GM10266 (cell line): ENCODE data around the gene SLC36A3.
A peak's percentile ranks its signal among the peaks of the same experiment; 100 is the strongest.

Experiments used
- DNase-seq: peaks from one replicate; pipeline ENCODE4 v3.0.0; 2012; ENCODE audit errors: extremely low spot score
- TF ChIP-seq, protein P1 (sequence below): IDR thresholded peaks from 2 replicates; pipeline ENCODE4 v1.5.1; 2012; ENCODE audit warnings: mild to moderate bottlenecking, low read depth; ENCODE audit not compliant: control insufficient read depth, insufficient read depth; ENCODE audit errors: missing control alignments

The SLC36A3 gene

DNA sequence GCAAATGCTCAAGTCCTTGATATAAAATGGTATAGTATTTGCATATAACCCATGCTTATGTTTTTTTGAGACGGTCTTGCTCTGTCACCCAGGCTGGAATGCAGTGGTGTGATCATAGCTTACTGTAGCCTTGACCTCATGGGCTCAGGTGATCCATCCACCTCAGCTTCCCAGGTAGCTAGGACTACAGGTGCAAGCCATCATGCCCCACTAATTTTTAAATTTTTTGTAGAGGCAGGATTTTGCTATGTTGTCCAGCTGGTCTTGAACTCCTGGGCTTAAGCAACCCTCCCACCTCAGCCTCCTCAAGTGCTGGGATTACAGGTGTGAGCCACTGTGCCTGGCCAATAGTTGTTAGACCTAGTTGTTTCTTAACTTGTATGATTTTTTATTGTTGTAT is 17.3 kb downstream of the SLC36A3 start:
- DNase-seq = no peak
- TF ChIP-seq, protein P1, sequence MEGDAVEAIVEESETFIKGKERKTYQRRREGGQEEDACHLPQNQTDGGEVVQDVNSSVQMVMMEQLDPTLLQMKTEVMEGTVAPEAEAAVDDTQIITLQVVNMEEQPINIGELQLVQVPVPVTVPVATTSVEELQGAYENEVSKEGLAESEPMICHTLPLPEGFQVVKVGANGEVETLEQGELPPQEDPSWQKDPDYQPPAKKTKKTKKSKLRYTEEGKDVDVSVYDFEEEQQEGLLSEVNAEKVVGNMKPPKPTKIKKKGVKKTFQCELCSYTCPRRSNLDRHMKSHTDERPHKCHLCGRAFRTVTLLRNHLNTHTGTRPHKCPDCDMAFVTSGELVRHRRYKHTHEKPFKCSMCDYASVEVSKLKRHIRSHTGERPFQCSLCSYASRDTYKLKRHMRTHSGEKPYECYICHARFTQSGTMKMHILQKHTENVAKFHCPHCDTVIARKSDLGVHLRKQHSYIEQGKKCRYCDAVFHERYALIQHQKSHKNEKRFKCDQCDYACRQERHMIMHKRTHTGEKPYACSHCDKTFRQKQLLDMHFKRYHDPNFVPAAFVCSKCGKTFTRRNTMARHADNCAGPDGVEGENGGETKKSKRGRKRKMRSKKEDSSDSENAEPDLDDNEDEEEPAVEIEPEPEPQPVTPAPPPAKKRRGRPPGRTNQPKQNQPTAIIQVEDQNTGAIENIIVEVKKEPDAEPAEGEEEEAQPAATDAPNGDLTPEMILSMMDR = no peak

DNA sequence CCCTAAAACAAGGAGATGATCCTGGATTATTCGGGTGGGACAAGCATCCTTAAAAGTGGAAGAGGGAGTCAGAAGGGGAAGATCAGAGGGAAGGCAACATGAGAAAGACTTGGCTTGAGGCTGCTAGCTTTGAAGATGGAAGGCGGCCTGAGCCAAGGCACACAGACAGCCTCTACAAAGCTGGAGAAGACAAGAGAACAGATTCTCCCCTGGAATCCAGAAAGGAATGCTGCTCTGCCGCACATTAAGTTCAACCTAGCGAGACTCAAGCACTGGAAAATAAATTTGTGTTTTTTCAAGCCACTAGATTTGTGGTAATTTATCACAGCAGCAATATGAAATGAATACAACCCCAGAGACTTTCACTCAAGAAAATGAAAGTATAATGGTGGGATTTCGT is 17.9 kb downstream of the SLC36A3 start:
- TF ChIP-seq, protein P1 = no peak
- no peak for DNase-seq

DNA sequence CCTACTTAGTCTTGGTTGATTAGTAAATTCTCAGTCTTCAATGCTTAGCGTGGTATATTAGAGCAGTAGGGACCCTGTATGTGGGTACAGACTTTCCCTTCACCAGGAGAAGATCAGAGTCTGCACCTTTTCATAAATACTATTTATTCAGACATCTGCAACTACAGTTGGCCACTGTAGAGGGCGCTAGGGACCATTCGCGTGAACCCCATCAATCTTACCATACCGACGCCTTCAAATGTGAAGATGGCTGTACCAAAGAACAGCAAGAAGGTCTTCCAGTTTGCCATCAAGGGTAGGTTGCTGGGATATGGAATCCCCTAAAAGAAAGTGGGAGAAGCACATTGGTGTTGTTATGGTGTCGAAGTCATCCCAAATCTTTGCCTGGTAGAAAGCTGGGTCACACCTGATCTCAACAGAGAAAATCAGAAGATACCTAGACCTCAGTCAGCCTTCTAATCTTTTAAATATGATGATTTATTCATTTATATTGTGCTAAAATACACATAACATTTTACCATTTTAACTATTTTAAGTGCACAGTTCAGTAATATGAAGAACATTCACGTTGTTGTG is 19.1 kb downstream of the SLC36A3 start:
- no peak for DNase-seq
- TF ChIP-seq, protein P1 = peak; percentile 44

DNA sequence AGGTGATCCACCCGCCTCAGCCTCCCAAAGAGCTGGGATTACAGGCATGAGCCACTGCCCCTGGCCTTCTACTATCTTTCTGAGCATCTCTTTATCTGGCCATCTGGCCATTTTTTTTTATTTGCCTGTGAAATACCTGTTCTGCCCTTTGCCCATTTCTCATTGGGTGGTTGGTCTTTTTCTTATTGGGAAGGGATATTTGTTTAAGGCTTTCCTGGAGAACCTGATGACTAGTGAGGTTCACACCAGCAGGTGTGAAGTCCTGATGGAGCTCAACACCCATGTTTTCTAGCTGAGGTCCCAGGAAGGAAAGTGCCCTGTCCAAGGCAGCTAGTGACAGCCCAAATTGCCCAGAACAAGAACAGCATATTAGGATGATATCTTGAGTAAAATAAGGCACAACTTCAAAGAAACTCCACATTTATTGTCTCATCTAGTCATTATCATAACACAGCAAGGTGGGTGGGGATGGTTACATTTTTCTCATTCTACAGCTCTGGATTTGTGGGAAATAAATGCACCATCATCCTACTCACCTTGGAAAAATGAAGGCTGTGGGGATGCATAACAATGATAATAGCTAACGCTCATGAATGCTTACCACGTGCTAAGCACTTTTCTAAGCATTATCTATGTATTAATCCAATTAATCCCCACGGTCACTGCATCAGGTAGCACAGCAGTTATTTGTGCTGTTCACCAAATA is 20.3 kb downstream of the SLC36A3 start:
- TF ChIP-seq, protein P1 = no peak

DNA sequence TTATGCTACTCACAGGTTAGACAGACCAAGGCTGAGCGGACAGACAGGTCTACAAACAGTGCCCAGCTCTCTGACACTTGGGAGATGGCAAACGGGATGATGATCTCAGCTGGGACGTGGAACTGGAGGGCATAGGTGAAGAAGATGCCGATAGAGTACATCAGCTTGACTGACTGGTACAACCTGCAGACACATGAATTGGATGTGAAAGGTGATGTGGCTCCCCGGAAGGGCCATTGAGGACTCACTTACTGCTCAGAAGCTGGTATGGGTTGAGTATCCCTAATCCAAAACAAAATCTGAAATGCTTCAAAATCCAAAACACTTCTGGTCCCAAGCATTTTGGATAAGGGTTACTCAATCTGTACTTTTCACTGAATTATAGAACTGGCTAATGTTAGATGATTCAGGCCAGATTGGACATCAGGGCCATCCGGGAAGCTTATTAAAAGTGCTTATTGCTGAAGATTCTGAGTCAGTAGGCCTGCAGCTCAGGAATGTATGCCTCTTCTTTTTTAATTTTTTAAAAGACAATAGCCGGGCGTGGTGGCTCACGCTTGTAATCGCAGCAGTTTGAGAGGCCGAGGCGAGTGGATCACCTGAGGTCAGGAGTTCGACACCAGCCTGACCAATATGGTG is 22.4 kb downstream of the SLC36A3 start:
- TF ChIP-seq, protein P1 = no peak
- DNase-seq = no peak

More for the DNA sequence above, 20.3 kb downstream of the SLC36A3 start:
- no peak for DNase-seq

DNA sequence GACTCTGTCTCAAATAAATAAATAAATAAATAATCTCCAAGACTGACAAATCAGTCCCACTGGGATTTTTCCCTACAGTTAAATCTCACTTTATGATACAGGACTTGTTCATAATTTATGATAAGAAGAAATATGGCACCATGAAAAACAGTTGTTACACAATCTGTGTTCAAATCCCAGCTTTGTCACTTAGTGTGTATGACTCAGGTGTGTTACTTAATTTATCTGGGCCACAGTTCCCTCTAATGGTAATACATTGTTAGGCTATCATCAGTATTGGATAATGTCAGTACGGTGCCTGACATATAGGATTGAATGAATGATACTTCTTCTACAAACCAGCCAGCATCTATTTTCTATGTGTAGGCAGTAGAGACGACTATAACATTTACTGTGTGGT is 23.1 kb downstream of the SLC36A3 start:
- TF ChIP-seq, protein P1 = no peak
- DNase-seq = no peak

DNA sequence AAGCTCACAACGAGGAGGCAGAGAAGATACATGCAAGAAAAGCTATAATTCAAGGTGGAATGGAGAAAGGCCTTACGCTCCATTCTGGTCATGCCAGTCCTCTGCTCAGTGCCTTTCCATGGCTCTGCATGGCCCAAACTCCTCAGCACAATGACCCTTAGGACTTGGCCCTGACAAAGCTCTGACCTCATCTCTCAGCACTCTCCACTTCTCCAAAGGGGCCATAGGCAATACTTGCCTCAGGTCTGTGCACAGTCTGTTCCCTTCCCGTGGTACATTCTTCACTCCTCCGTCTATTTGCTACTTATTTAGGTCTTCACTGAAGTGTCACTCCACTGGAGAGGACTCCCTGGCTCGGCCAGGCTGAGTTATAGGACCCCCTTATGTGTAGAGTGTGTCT is 24.7 kb downstream of the SLC36A3 start:
- TF ChIP-seq, protein P1 = no peak

More for the DNA sequence above, 24.7 kb downstream of the SLC36A3 start:
- DNase-seq = no peak
